GM10847 (cell line): ENCODE measurements around the gene HNRNPA1L2.

Experiments
- POLR2A ChIP-seq: IDR thresholded peaks from 2 replicates; pipeline ENCODE4 v1.6.1; 2011; ENCODE audit not compliant: insufficient read length; ENCODE audit errors: extremely low read depth

HNRNPA1L2 gene

GRCh38 chr13:52659340-52659739 lies 17.1 kb downstream of the HNRNPA1L2 start:
- no peak for TF ChIP-seq POLR2A

DNA sequence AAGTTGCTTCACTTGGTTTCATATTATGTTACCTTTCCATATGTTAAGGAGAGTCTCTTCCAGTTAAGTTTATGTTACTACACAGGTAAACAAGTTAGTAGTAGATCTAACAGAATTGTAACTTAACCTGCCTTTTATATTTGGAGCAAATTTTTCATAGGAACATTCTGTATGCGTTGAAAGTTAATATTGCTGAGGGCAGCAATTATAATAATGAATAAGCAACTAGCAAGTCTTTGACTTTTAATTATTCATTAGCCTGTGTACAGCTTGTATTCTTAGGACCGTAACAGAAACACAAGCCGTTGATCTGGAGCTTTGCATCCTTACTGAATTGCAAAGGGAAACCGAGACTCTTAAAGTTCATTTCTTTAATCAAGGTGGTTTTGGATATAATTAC lies 22.0 kb downstream of the HNRNPA1L2 start:
- no peak for TF ChIP-seq POLR2A

GRCh38 chr13:52665325-52665724 lies 23.1 kb downstream of the HNRNPA1L2 start:
- TF ChIP-seq POLR2A = no peak

DNA sequence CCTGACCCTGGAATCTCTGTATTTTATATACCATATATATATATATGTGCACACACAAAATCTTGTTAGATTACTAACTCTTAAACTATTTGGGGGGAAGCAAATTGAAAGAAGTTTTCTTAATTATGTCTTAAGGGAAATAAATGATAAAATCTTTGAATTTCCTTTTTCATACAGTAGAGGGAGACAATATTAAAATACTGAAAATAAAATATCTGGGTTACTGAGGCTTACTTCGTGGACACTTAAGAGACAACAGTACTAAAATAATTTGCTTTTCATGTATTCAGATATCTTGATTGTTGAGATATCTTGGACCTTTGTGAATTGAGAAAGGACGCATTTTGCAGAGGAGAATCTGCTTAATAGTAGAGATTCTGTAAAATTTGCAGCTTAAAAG lies 27.4 kb downstream of the HNRNPA1L2 start:
- no peak for TF ChIP-seq POLR2A

GRCh38 chr13:52670726-52671125 lies 28.5 kb downstream of the HNRNPA1L2 start:
- TF ChIP-seq POLR2A = no peak

GRCh38 chr13:52673465-52673864 lies 31.2 kb downstream of the HNRNPA1L2 start:
- no peak for TF ChIP-seq POLR2A

GRCh38 chr13:52677823-52678222 lies 35.6 kb downstream of the HNRNPA1L2 start:
- TF ChIP-seq POLR2A = no peak

- no peak for TF ChIP-seq POLR2A
These were observed 44.1 kb downstream of the HNRNPA1L2 start for GRCh38 chr13:52686376-52686775.
